HepG2 (cell line): ENCODE measurements around the gene MYLK. TPM values are rescaled to one million over a fixed set of nuclear protein-coding genes. Genes with fewer than 3 reads are reported as not detected.

ENCODE experiments used
- BORCS8-MEF2B ChIP-seq: sonication (generic); formaldehyde crosslinking; IDR thresholded peaks from 2 replicates; pipeline ENCODE4 v1.8.0; 2022; ENCODE audit warnings: mild to moderate bottlenecking, missing genetic modification reagents
- BRF2 ChIP-seq: sonication (generic); formaldehyde crosslinking; IDR thresholded peaks from 2 replicates; pipeline ENCODE4 v1.8.1; 2022; ENCODE audit warnings: mild to moderate bottlenecking, missing genetic modification reagents
- DMTF1 ChIP-seq: sonication (generic); formaldehyde crosslinking; IDR thresholded peaks from 2 replicates; pipeline ENCODE4 v1.4.0; 2020; ENCODE audit warnings: mild to moderate bottlenecking, missing genetic modification reagents
- ELF4 ChIP-seq: sonication (generic); formaldehyde crosslinking; IDR thresholded peaks from 2 replicates; pipeline ENCODE4 v1.5.0; 2020; ENCODE audit warnings: missing genetic modification reagents, mild to moderate bottlenecking, moderate library complexity, borderline replicate concordance
- GPBP1L1 ChIP-seq: sonication (generic); formaldehyde crosslinking; IDR thresholded peaks from 2 replicates; pipeline ENCODE4 v1.5.0; 2020; ENCODE audit warnings: mild to moderate bottlenecking, missing genetic modification reagents
- HDAC6 ChIP-seq: fragments of 200-600 bp; sonication (generic); IDR thresholded peaks from 2 replicates; pipeline ENCODE4 v1.7.0; 2017; ENCODE audit warnings: mild to moderate bottlenecking, antibody characterized with exemption, low read length, low read depth
- IRF9 ChIP-seq: sonication (generic); formaldehyde crosslinking; IDR thresholded peaks from 2 replicates; pipeline ENCODE4 v1.8.0; 2022; ENCODE audit warnings: missing genetic modification reagents, mild to moderate bottlenecking, borderline replicate concordance
- KDM4B ChIP-seq: sonication (generic); formaldehyde crosslinking; IDR thresholded peaks from 2 replicates; pipeline ENCODE4 v1.4.0; 2020; ENCODE audit warnings: missing genetic modification reagents
- MAZ ChIP-seq, 2 experiments: sonication (generic) in 1 of 2; formaldehyde crosslinking in 1 of 2; IDR thresholded peaks; 2 replicates each; pipeline versions ENCODE4 v1.5.0 to v1.6.1; 2012 to 2020; ENCODE audit warnings: low read depth in 2 of 2, mild to moderate bottlenecking in 2 of 2, borderline replicate concordance in 1 of 2, improper control_type of control experiment in 1 of 2, low read length in 1 of 2, missing genetic modification reagents in 1 of 2, moderate library complexity in 1 of 2
- MXD3 ChIP-seq: IDR thresholded peaks from 2 replicates; pipeline ENCODE4 v1.6.1; 2016; ENCODE audit warnings: mild to moderate bottlenecking, missing biosample characterization, missing genetic modification reagents
- SMAD9 ChIP-seq: sonication (generic); formaldehyde crosslinking; IDR thresholded peaks from 2 replicates; pipeline ENCODE4 v1.5.1; 2020; ENCODE audit warnings: mild to moderate bottlenecking, missing genetic modification reagents
- STAT5B ChIP-seq: sonication (generic); formaldehyde crosslinking; IDR thresholded peaks from 2 replicates; pipeline ENCODE4 v1.4.0; 2020; ENCODE audit warnings: missing genetic modification reagents
- ZBTB33 ChIP-seq: sonication (generic); formaldehyde crosslinking; IDR thresholded peaks from 2 replicates; pipeline ENCODE4 v1.4.0; 2020; ENCODE audit warnings: missing genetic modification reagents
- ZFAT ChIP-seq: sonication (generic); formaldehyde crosslinking; conservative IDR thresholded peaks from 2 replicates; pipeline ENCODE4 v1.8.1; 2023; ENCODE audit warnings: missing genetic modification reagents, inconsistent platforms
- ZFP41 ChIP-seq: sonication (generic); formaldehyde crosslinking; IDR thresholded peaks from 2 replicates; pipeline ENCODE4 v1.4.0; 2020; ENCODE audit warnings: mild to moderate bottlenecking, missing genetic modification reagents, borderline replicate concordance
- ZNF12 ChIP-seq: sonication (generic); formaldehyde crosslinking; IDR thresholded peaks from 2 replicates; pipeline ENCODE4 v1.5.0; 2020; ENCODE audit warnings: missing genetic modification reagents
- ZNF124 ChIP-seq: sonication (generic); formaldehyde crosslinking; IDR thresholded peaks from 2 replicates; pipeline ENCODE4 v1.4.0; 2020; ENCODE audit warnings: missing genetic modification reagents
- ZNF160 ChIP-seq: sonication (generic); formaldehyde crosslinking; IDR thresholded peaks from 2 replicates; pipeline ENCODE4 v1.8.0; 2022; ENCODE audit warnings: mild to moderate bottlenecking, inconsistent platforms, missing genetic modification reagents
- ZNF274 ChIP-seq: sonication (generic); formaldehyde crosslinking; IDR thresholded peaks from 2 replicates; pipeline ENCODE4 v1.5.1; 2020; ENCODE audit warnings: mild to moderate bottlenecking, missing genetic modification reagents
- ZNF34 ChIP-seq: sonication (generic); formaldehyde crosslinking; IDR thresholded peaks from 2 replicates; pipeline ENCODE4 v1.4.0; 2020; ENCODE audit warnings: mild to moderate bottlenecking, missing genetic modification reagents, borderline replicate concordance
- ZNF737 ChIP-seq: sonication (generic); formaldehyde crosslinking; IDR thresholded peaks from 2 replicates; pipeline ENCODE4 v1.5.0; 2020; ENCODE audit warnings: missing genetic modification reagents, mild to moderate bottlenecking, borderline replicate concordance
- ZNF75D ChIP-seq: sonication (generic); formaldehyde crosslinking; IDR thresholded peaks from 2 replicates; pipeline ENCODE4 v1.8.1; 2023; ENCODE audit warnings: missing genetic modification reagents, mild to moderate bottlenecking, borderline replicate concordance
- polyA plus RNA-seq, 8 experiments: library from polyadenylated mRNA; depleted of rRNA in 3 of 8; stranded (reverse) in 7 of 8; unstranded in 1 of 8; fragments of >200 nt; fragmentation: Illumina TruSeq in 4 of 8; extraction: Trizol in 4 of 8; gene quantifications; 2 replicates each; pipeline versions ENCODE4 v1.2.1 to v1.2.3, GENCODE V29; 2011 to 2016; ENCODE audit warnings: low read depth in 4 of 8, missing spikeins in 1 of 8, mixed read lengths in 1 of 8; ENCODE audit not compliant: insufficient read depth in 1 of 8
- total RNA-seq, 5 experiments: library from RNA; depleted of rRNA; stranded (reverse); fragments of >200 nt; fragmentation: Illumina TruSeq; extraction: Trizol; gene quantifications; 2 replicates each; pipeline ENCODE4 v1.2.3, GENCODE V29; 2016; ENCODE audit warnings: low read depth in 1 of 5

MYLK gene
- total and polyA plus RNA-seq, 2 of the 13 experiments (the other 11 are each of a cell fraction or from before 2014, with no cell fraction given) = 10.6 to 34.9 TPM

GRCh38 chr3:123605789-123606234 is 278.3 kb downstream of the MYLK start (continued):
- TF ChIP-seq SMAD9 (CRISPR knock-in tag) = no peak
- no peak for TF ChIP-seq HDAC6
- TF ChIP-seq ZNF75D (CRISPR knock-in tag) = no peak
- TF ChIP-seq ZNF12 (CRISPR knock-in tag) = peak; percentile 74
- TF ChIP-seq STAT5B (CRISPR knock-in tag) = no peak
- TF ChIP-seq DMTF1 = no peak
- TF ChIP-seq ZNF274 (CRISPR knock-in tag) = no peak
- no peak for TF ChIP-seq ZNF737 (CRISPR knock-in tag)
- no peak; the same call in 1 of the 2 replicates for TF ChIP-seq BORCS8-MEF2B (CRISPR knock-in tag)
- TF ChIP-seq ZNF124 (CRISPR knock-in tag) = no peak
- no peak for TF ChIP-seq ZNF34
- TF ChIP-seq ZBTB33 (CRISPR knock-in tag) = peak; percentile 67; the same call in 1 of the 2 replicates
- no peak for TF ChIP-seq BRF2 (CRISPR knock-in tag)
- TF ChIP-seq ZNF160 (CRISPR knock-in tag) = no peak
- 0 out of 2 replicates have a peak, but pooled peaks have one; percentile 61 for TF ChIP-seq KDM4B
- no peak for TF ChIP-seq ELF4
- TF ChIP-seq ZFAT (CRISPR knock-in tag) = no peak
- TF ChIP-seq IRF9 = peak; percentile 54; the same call in 1 of the 2 replicates
- no peak for TF ChIP-seq MXD3 (CRISPR knock-in tag)
- TF ChIP-seq GPBP1L1 (CRISPR knock-in tag) = no peak
- no peak for TF ChIP-seq ZFP41 (CRISPR knock-in tag)
- peak; percentile 62; the same call in 1 of the 2 replicates for TF ChIP-seq MAZ (IDR thresholded peaks at IDR 0.05; ENCODE audit: borderline replicate concordance, low read depth, low read length)
- TF ChIP-seq MAZ (CRISPR knock-in tag; IDR thresholded peaks at IDR 0.05; ENCODE audit: low read depth) = no peak
